Measurements from ENCODE around the gene DNMBP. TPM values are rescaled to one million over a fixed set of nuclear protein-coding genes. Genes with fewer than 3 reads are reported as not detected.

DNMBP gene
- total and polyA plus RNA-seq, 2 of the 4 experiments (the other 2 are of a cell fraction), result 10.9 to 13.6 TPM

DNA sequence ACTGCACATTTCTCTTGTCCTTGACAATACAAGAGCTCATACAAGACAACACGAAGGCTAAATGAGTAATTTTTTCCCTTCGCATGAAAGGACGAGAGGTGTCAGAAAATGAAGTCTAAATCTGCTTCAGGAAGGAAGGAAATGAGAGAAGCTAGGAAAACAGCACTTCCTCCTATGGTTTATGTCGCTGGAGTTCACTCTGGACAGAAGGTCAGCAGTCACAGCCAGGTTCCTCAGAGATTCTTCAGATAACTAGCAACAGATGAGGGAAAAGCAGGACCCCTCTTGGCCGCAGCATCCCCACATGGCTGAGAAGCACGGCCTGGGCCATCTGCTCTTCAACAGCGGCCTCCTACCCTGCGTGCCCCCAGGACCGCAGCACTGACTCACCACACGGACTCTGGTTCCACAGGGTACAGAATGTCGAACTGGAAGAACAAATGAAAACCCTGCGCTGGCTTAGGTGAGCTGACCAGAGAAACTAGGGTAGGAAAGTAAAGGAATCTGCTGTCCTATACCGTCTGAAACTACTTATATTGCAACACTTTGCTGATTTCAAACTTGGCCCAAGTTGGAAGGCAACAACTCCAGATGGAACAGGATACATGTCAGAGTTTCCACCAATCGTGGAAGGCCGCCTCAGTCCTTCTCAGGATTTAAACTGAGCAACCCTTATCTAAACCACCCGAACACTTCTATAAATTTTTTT is 26.3 kb downstream of the DNMBP start:
- H3K4me2 ChIP-seq (ENCODE audit: low read depth, low read length), result peak overlapping the region; percentile 70
- ATAC-seq (ENCODE audit: low read depth), result peak; percentile 88
- in situ Hi-C loops (cut with MboI; ENCODE audit: low sequenced_read_pairs), result no loop called here

More for the DNA sequence above, 26.3 kb downstream of the DNMBP start:
- Histone ChIP-seq H2BK15ac (ENCODE audit: low read depth, low read length) (peak overlapping the region; percentile 33; the same call in 2 of the 3 replicates), H3K27ac (ENCODE audit: insufficient read depth, low read length) (peak overlapping the region; percentile 54), H2AK9ac (replicated peaks; ENCODE audit: low read depth, low read length, poor library complexity) (peak overlapping the region; percentile 10), H3K23ac (ENCODE audit: low read depth, low read length) (peak overlapping the region; percentile 50), H2BK20ac (ENCODE audit: low read depth, low read length) (peak overlapping the region; percentile 95), H3K4ac (ENCODE audit: low read depth, low read length) (peak overlapping the region; percentile 72), H2BK120ac (ENCODE audit: low read depth, low read length) (peak overlapping the region; percentile 81), H2AFZ (replicated peaks; ENCODE audit: low read length, poor library complexity) (peak overlapping the region; percentile 71), H3K4me1 (ENCODE audit: control insufficient read depth, insufficient read depth, low read length) (peaks cover 20% of the 10 kb centered on the region), H3K56ac (ENCODE audit: extremely low read depth, insufficient read depth, low read length) (peak overlapping the region; percentile 79), H3K14ac (replicated peaks; ENCODE audit: low read depth, low read length) (peak overlapping the region; percentile 90), H4K20me1 (ENCODE audit: insufficient read depth, low read length) (no peaks in the 10 kb centered on the region), H3K9me3 (ENCODE audit: control insufficient read depth, insufficient read depth, low read length) (no peaks in the 10 kb centered on the region), H3K27me3 (ENCODE audit: control insufficient read depth, insufficient read depth, low read length) (no peaks in the 10 kb centered on the region), H3K4me3 (ENCODE audit: insufficient read depth, low read depth, low read length) (peak overlapping the region; percentile 6; the same call in 1 of the 2 replicates), H2AK5ac (ENCODE audit: low read depth, low read length) (peak overlapping the region; percentile 71), H4K8ac (ENCODE audit: low read depth in 2 of 2, low read length in 2 of 2) (peak overlapping the region; percentile 9 to 89), H3K36me3 (ENCODE audit: control insufficient read depth, insufficient read depth, low read length) (no peaks in the 10 kb centered on the region), H3K79me1 (ENCODE audit: low read depth in 1 of 2, low read length in 2 of 2) (peaks cover 17 to 79% of the 10 kb centered on the region in 2 experiments), H3K9me1 (ENCODE audit: insufficient read depth, low read length) (peaks cover 16% of the 10 kb centered on the region), H3K18ac (ENCODE audit: low read depth, low read length) (peak overlapping the region; percentile 40), H3K9ac (ENCODE audit: low read depth, low read length) (peak overlapping the region; percentile 25; the same call in 1 of the 2 replicates), H4K91ac (ENCODE audit: insufficient read depth, low read depth, low read length) (peak overlapping the region; percentile 59), H2BK5ac (ENCODE audit: low read depth, low read length, poor library complexity, severe bottlenecking) (peak overlapping the region; percentile 96), H4K5ac (ENCODE audit: low read depth, low read length) (peak overlapping the region; percentile 47)
- ChIA-PET CTCF (interaction anchor here (0.6 kb wide), 1 partner anchor 158 kb away, joined by 5 read pairs; no protein-coding TSS in a partner anchor), POLR2A (ENCODE audit: unreplicated experiment) (no interaction called here)
- intact Hi-C loops (cut with micrococcal nuclease) (no loop called here), dilution Hi-C loops (cut with HindIII; ENCODE audit: low sequenced_read_pairs, unreplicated experiment) (no loop called here)
- 20% methylated on average over 2 of the region's 16 CpGs; no CpG with 5 or more reads in 1 of the 2 experiments for WGBS, 2 experiments (ENCODE audit: extremely low coverage in 2 of 2, insufficient read length in 1 of 2)
- TF ChIP-seq BHLHE40 (IDR thresholded peaks at IDR 0.05; ENCODE audit: low read depth, low read length) (no peak), MAFK (IDR thresholded peaks at IDR 0.05; ENCODE audit: low read depth, low read length) (no peak), POLR2A (IDR thresholded peaks at IDR 0.05; ENCODE audit: low read depth, low read length) (0 out of 2 replicates have a peak, but pooled peaks have one; percentile 22), RCOR1 (IDR thresholded peaks at IDR 0.05; ENCODE audit: insufficient replicate concordance, low read length) (peak; percentile 39), MXI1 (IDR thresholded peaks at IDR 0.05; ENCODE audit: borderline replicate concordance, low read depth, low read length) (peak; percentile 85; the same call in 1 of the 2 replicates), MAZ (IDR thresholded peaks at IDR 0.05; ENCODE audit: borderline replicate concordance, low read depth, low read length) (peak; percentile 61; the same call in 1 of the 2 replicates), CEBPB (IDR thresholded peaks at IDR 0.05; ENCODE audit: low read depth, low read length) (peak; percentile 85), FOS (IDR thresholded peaks at IDR 0.05; ENCODE audit: low read depth, low read length) (peak; percentile 63; the same call in 1 of the 2 replicates)
- TF ChIP-seq, protein P1, sequence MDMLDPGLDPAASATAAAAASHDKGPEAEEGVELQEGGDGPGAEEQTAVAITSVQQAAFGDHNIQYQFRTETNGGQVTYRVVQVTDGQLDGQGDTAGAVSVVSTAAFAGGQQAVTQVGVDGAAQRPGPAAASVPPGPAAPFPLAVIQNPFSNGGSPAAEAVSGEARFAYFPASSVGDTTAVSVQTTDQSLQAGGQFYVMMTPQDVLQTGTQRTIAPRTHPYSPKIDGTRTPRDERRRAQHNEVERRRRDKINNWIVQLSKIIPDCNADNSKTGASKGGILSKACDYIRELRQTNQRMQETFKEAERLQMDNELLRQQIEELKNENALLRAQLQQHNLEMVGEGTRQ (IDR thresholded peaks at IDR 0.05; ENCODE audit: low read depth, low read length), result no peak
- TF ChIP-seq, protein P2, sequence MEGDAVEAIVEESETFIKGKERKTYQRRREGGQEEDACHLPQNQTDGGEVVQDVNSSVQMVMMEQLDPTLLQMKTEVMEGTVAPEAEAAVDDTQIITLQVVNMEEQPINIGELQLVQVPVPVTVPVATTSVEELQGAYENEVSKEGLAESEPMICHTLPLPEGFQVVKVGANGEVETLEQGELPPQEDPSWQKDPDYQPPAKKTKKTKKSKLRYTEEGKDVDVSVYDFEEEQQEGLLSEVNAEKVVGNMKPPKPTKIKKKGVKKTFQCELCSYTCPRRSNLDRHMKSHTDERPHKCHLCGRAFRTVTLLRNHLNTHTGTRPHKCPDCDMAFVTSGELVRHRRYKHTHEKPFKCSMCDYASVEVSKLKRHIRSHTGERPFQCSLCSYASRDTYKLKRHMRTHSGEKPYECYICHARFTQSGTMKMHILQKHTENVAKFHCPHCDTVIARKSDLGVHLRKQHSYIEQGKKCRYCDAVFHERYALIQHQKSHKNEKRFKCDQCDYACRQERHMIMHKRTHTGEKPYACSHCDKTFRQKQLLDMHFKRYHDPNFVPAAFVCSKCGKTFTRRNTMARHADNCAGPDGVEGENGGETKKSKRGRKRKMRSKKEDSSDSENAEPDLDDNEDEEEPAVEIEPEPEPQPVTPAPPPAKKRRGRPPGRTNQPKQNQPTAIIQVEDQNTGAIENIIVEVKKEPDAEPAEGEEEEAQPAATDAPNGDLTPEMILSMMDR (conservative IDR thresholded peaks at IDR 0.05; ENCODE audit: low read depth, low read length), result no peak
- DNase-seq, result peak; percentile 79
- BruUV-seq (replicated peaks), result no TSS peak
